Measurements from ENCODE around the gene RUNDC1.
A peak's percentile ranks its signal among the peaks of the same experiment; 100 is the strongest.

RUNDC1 gene

DNA sequence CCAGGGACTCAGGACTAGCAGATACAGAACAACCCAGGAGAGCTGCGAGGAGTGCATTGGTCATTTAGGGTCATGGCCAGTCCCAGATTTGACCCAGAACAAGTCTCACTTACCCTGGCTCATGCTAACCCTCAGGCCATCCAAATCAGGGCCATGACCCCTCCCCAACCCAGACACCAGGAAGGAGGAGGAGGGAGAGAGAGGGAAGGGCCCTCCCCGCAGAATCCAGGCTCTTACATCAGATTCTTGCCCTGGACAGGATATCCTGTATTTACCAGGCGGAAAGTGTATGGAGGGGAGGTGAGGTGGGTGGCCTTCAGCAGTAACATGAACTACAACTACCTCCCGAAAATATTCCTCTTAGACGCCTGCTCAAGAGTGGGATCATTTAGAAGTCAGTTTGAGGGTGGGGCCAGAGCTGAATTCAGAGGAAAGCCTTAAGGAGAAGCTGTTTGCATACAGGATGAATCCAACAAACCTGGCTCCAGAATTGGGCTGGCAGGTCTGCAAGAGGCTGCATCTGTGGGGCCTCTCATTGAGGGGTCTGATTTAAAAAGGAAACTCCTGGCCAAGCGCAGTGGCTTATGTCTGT is 39.8 kb downstream of the RUNDC1 start:
- no peak for DNase-seq

DNA sequence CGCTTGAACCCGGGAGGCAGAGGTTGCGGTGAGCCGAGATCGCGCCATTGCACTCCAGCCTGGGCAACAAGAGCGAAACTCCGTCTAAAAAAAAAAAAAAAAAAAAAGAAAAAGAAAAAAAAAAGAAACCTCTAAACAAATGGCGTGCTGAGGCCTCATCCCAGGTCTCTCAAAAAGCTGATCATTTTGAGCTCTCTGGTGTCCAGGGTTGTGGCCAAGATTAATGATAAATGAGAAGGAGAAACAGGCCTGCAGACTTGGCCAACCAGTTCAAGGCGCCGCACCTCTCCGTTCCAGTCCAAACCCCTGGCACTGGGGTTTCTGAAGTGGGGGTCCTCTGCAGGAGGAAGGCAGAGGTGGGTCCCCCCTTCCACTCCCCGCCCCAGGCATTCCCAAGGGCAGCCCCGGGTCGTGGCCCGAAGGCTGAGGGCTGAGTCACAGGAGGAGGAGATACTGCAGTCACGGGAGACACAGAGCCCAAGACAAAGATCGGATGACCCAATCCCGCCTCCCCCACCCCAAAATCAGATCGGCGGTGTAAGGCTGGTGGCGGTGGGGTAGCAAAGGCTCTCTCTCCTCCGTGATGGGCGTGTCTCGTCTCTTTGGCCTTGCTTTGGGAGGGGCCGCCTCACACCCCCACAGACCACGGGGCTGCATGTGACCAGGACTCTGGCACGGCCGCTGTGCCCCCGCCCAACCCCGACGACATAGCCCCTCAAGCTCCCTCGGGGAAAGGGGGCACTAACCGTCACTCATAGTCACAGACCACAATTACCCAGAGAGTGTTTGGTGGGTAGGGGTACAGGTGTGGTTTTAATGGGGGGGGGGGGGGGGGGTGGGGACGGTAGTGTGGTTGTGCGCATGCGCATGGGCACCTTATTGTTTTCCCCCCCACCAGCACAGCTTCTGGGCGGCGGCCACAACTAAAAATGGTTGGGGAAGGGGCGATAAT is 40.7 kb downstream of the RUNDC1 start:
- DNase-seq: peak; percentile 37 to 51

DNA sequence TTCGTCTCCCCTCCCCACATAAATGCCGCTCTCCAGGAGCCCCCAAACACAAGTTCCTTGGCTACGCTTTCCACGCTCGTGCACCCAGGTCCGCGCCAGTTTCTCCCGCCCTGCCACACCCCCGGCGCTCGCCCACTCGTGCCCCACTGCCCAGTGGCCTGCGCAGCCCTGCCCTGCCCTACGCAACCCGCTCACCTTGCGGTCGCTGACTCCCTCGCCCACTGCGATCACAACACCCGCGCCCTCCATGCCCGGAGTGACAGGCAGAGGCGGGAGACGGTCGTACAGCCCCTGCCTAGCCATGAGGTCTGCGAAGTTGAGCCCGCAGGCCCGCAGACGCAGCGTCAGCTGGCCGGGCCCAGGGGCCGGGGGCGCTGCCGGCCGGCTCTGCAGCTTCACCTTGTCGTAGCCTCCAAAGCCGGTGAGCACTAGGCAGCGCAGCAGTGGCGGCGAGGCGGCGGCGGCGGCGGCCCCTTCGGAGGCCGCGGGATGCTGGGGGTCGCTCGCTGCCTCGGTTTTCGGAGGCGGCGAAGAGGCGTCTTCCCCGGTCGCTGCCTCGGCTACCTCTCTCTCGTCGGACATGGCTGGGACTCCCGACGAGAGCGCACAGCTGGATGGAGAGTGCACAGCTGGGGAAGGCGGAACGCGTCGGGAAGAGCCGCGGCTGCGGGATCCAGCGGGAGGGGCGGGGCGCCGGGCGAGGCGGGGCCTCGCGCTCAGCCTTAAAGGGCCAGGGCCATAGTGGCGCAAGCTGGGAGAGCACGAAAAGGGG is 41.6 kb downstream of the RUNDC1 start, which contains the start of gene VAT1:
Gene VAT1 (minus strand): TSS at position 645 of the 772 bp plus-strand sequence. CDS start 63 bp downstream, at position 582.
- peak; percentile 74 to 80 for DNase-seq

DNA sequence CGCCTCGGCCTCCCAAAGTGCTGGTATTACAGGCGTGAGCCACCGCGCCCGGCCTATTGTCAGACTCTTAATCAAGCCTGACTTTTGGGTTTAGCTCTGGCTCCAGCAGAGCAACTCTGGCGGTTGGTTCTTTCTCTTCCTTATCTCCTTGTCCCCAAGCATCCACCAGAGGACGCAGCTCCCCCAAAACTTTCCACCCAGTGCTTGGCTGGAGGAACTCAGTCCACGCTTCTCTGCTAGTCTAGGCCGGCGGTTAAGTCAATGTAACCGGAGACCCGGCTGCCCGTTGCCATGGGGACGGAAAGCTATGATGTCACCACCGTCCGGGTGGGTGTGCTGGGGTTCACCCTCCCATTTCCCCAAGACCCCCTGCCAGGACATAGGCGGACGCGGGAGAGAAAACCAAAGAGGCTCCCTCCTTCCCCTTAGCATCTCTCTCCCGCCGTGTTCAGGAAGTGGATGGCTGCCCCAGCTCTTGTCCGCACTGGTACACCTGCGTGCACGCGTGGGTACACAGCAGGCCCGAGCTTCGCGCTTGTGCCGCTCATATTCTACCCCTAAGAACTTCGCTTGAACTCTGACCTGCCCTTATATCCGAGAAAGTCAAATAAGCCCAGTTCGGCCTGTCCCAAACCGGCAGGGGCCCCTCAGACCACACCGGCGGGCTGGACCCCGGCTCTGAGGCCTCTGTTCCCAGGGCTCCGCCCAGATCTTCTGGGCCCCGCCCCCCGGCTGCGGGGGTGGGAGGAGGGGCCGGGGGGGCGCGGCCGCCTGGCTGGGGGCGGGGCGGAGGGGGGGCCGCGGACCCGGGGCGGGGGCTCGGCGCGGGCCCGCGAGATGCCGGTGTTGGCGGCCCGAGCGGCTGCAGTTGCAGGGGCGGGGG is 44.3 kb downstream of the RUNDC1 start, which contains the start of gene RND2:
Gene RND2 (plus strand): TSS at position 825 of the 883 bp plus-strand sequence. CDS start 117 bp downstream, outside the sequence.
- DNase-seq: peak; percentile 95 to 96

DNA sequence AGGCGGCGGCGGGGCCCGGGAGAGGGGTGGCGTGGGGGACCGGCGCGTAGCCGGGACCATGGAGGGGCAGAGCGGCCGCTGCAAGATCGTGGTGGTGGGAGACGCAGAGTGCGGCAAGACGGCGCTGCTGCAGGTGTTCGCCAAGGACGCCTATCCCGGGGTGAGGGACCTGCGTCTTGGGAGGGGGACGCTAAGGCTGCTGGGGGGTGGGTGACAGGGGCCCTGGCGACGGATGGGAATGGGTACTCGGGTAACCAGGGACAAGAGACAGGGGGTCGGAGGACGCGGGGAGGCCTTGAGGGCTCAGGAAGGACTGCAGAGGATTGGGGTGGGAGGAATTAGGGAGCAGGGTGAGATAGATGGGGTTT is 44.9 kb downstream of the RUNDC1 start:
- DNase-seq: no peak

DNA sequence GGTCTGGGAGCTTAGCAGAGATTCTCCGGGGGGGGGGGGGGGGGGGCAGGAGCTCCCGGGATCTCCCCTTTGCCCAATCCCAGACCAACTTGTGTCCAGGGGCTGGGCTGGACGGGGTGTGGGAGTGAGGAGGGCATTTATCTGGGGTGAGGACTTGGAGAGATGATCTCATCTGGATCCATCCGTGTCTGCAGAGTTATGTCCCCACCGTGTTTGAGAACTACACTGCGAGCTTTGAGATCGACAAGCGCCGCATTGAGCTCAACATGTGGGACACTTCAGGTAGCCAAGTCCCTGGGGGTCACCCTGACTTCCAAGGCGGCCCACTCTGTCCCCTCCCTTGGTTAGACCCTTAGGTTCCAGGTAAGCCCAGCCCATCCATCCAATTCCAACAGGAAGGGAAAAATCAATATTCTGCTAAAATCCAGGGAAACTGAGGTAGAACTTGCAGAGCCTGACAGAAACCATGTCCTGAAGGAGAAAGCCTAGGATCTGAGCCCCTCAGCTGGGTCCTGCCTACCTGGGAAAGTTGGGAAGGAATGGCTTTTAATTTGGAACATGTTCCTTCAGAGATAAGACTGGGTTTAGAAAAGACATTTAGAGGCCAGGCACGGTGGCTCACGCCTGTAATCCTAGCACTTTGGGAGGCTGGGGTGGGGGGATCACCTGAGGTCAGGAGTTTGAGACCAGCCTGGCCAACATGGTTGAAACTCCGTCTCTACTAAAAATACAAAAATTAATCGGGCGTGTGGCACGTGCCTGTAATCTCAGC is 45.6 kb downstream of the RUNDC1 start:
- DNase-seq: no peak

GRCh38 chr17:43026595-43026994 is 46.2 kb downstream of the RUNDC1 start:
- DNase-seq: no peak

DNA sequence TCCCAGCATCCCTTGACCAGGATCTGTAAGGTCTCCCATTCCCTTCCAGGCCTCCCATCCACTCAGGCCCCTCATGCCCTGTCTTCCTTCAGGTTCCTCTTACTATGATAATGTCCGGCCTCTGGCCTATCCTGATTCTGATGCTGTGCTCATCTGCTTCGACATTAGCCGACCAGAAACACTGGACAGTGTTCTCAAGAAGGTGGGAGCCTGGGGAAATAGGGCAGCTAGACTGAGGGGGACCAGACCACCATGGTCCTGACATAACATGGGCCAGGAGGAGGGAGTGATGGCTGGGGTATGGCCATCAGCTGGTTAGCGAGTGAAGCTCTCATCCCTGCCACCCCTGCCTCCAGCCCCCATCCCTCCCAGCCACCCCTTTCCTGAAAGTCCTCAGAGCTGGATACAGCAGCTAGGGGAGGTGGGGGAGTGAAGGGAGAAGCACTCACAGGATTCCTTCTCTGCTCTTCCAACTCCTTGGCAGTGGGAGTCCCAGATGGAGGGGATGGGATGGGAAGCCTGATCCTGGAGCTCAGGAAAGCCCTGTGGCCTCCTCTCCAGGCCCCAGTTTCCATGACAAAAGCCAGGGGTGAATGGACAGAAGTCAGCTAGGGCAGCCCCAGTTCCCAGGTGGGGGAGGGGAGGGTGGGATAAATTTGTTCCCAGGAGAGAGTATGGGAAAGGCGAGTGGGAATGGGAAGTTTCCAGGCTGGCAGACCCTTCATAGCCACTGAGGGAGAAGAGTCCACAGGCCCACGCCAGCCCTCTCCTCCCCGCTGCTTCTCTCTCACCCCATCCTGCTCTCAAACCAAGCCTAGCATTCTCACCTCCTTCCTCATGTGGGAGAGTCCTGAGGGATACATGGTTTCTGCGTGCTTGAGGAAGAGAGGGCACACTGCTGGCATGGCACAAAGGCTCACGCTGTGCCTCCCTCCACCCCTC is 47.0 kb downstream of the RUNDC1 start:
- no peak for DNase-seq

- no peak for DNase-seq
These were observed 48.0 kb downstream of the RUNDC1 start for GRCh38 chr17:43028221-43028861.

DNA sequence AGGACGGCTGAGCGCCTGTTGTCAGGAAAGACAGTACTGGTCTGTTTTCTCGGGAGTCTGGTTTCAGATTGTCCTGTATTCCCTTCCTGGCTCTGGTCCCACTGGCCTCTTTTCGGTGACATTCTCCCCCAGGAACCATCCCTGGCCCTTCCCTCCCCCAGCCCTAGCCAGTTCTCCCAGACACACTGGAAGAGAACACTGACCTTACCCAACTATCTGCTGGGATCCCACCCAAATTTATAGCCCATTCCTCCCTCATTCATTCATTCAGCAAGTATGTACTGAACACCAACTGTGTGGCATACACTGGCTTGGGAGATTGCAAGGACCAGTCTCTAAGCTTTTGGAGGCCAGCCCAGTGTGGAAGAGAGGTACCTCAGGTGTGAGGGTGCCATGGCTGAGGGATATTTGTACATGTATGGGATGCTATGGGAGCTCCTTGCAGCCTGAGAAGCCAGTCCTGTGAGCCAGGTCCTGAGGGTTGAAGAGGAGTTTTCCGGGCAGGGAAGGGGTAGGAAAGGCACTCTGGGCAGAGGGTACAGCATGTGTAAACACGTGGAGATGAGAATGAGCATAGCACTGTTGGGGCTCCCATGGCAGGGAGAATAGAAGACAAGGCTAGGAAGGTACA is 49.9 kb downstream of the RUNDC1 start:
- DNase-seq: no peak

- DNase-seq: no peak
These were observed 51.3 kb downstream of the RUNDC1 start for GRCh38 chr17:43031666-43032065.

DNA sequence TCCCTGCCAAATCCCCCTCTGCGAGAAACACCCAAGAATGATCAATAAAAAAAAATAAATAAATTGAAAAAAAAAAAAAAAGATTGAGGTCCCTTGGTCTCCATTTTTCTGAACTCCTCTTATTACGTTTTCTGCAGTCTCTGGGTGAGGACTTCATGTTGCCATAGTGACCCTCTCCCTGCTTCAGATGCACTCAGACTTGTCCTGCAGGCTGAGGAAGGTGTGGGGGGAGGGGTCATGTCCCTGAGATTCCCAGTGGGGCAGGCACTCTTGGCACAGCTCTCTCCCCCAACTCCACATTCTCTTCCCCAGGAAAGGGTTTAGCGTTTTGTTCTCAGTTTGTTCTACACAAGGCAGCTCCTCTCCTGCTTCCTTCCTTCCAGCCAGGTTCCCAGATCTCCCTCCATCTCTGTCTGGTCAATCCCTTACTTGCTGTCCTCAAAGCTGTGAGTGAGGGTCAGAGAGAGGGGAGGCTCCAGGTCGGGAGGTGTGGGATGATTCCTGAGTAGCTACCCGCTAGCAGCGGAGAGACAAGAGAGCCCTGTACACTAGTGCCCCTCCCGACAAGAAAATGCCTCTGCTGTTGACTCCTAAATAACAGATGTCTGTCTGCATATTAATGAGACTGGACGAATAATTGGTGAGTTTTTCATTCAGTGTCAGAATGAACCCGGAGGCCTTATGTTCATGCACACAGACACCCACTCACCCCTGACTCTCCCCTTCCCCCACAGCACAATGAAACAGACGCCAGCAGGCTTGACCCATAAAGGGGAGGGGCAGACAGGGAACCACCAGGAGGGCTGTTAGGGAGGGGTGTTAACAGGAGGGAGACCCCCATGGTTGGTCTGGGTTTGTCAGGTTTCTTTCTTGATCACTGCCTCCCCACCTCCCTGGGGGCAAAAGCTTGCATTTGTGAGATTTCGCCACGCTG is 53.9 kb downstream of the RUNDC1 start:
- no peak for DNase-seq

GRCh38 chr17:43034894-43035293 is 54.5 kb downstream of the RUNDC1 start:
- no peak for DNase-seq

- no peak for DNase-seq
These were observed 59.3 kb downstream of the RUNDC1 start for GRCh38 chr17:43039646-43040045.

- peak in 1 of 2 experiments; percentile 16 for DNase-seq
These were observed 60.3 kb downstream of the RUNDC1 start for GRCh38 chr17:43040655-43041054.

GRCh38 chr17:43042025-43042628 is 61.8 kb downstream of the RUNDC1 start:
- DNase-seq: no peak
